Subcutaneous preadipocyte (primary cell): ENCODE data around the gene DMRTC2. TPM values are rescaled to one million over a fixed set of nuclear protein-coding genes. Genes with fewer than 3 reads are reported as not detected.

Source experiments
- small RNA-seq: library from RNA; depleted of rRNA; stranded (forward); fragments of <200 nt; gene quantifications from one replicate; pipeline ENCODE3, GENCODE V24; 2012
- total RNA-seq: library from RNA; depleted of rRNA; stranded (reverse); fragments of >200 nt; gene quantifications from 2 replicates; pipeline ENCODE4 v1.2.3, GENCODE V29; 2012

Gene DMRTC2
- not detected in 2 replicates for total RNA-seq

GRCh38 chr19:41845001-41845050, at the start of gene DMRTC2:
TSS of gene DMRTC2 (plus strand) at chr19:41845042. CDS start at chr19:41847429, 2,387 bp downstream.

GRCh38 chr19:41796362-41796761, 48.5 kb upstream of the DMRTC2 start, which contains the start of gene CEACAM3:
TSS of gene CEACAM3 (plus strand) at chr19:41796587. CDS start at chr19:41796678, 91 bp downstream.

GRCh38 chr19:41844601-41845000, 241 bp upstream of the DMRTC2 start, which contains the start of gene LYPD4:
TSS of gene LYPD4 (minus strand) at chr19:41844683. CDS start at chr19:41839285, 5,398 bp downstream.

GRCh38 chr19:41859618-41860418, 15.0 kb downstream of the DMRTC2 start, which contains the start of gene RPS19:
TSS of gene RPS19 (plus strand) at chr19:41860255. CDS start at chr19:41860775, 520 bp downstream.

GRCh38 chr19:41876847-41877832, 32.3 kb downstream of the DMRTC2 start, which contains the start of gene CD79A:
TSS of gene CD79A (plus strand) at chr19:41877279. CDS start at chr19:41877305, 26 bp downstream.

GRCh38 chr19:41882568-41883462, 38.0 kb downstream of the DMRTC2 start, which contains the start of gene ARHGEF1:
TSS of gene ARHGEF1 (plus strand) at chr19:41883184. CDS start at chr19:41888083, 4,899 bp downstream.

Small RNAs within 50 kb of the gene (small RNA-seq; reads per million reads assigned to genes)
- gene MIR6797: not detected

Other genes with a start within 250 kb of the DMRTC2 start
- not detected in 2 replicates for gene CEACAM4, start 218.0 kb upstream of the DMRTC2 start, total RNA-seq
- gene CEACAM7, start 156.8 kb upstream of the DMRTC2 start, total RNA-seq: not detected in 2 replicates
- gene CEACAM5, start 136.4 kb upstream of the DMRTC2 start, total RNA-seq: not detected in 2 replicates
- gene CEACAM6, start 89.5 kb upstream of the DMRTC2 start, total RNA-seq: not detected in 2 replicates
- gene CEACAM3, start 48.5 kb upstream of the DMRTC2 start, total RNA-seq: not detected in 2 replicates
- gene LYPD4, start 359 bp upstream of the DMRTC2 start, total RNA-seq: not detected in 2 replicates
- gene RPS19, start 15.2 kb downstream of the DMRTC2 start, total RNA-seq: 442 and 1,330 TPM in 2 replicates
- not detected in 2 replicates for gene CD79A, start 32.2 kb downstream of the DMRTC2 start, total RNA-seq
- gene ARHGEF1, start 38.1 kb downstream of the DMRTC2 start, total RNA-seq: 30.9 and 45.7 TPM in 2 replicates
- gene ERFL, start 83.4 kb downstream of the DMRTC2 start, total RNA-seq: under 0.01 TPM in 1 of 2 replicates, not detected in the other
- gene RABAC1, start 114.3 kb downstream of the DMRTC2 start, total RNA-seq: 75.3 and 170 TPM in 2 replicates
- gene ATP1A3, start 149.2 kb downstream of the DMRTC2 start, total RNA-seq: under 0.01 TPM in 1 of 2 replicates, not detected in the other
- not detected in 2 replicates for gene GRIK5, start 225.2 kb downstream of the DMRTC2 start, total RNA-seq
- 16.2 and 24.2 TPM in 2 replicates for gene ZNF574, start 231.1 kb downstream of the DMRTC2 start, total RNA-seq